ENCODE results near the gene GABRA5. TPM values are rescaled to one million over a fixed set of nuclear protein-coding genes. Genes with fewer than 3 reads are reported as not detected.

The GABRA5 gene
- total and polyA plus RNA-seq, 2 experiments from 2014 or later: 0.22 to 0.29 TPM

DNA sequence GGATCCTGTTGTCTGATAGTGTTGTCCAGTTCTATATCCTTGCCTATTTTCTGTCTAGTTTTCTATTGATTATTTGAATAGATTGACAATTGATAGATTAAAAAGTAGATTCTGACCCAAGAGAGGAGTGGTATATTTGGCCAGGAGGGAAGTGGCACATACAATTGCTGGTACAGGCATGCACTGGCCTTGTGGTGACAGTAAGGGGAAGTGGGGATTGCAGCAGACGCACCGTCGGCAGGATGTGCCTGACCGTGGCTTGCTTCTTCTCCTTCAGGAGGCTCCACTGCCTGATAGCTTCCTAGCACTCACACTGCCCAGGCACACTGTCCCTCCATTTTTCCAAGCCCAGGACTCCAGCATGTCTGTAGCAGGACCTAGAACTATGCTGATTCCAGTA is 114.6 kb downstream of the GABRA5 start:
- 70 to 87% methylated on average over 4 of the region's 4 CpGs for WGBS, 2 experiments (ENCODE audit: low coverage in 1 of 2, low lambda C conversion rate in 2 of 2, missing lambda C conversion rate in 2 of 2)
- no peaks in the 10 kb centered on the region for H3K79me2 ChIP-seq (ENCODE audit: insufficient read depth)

DNA sequence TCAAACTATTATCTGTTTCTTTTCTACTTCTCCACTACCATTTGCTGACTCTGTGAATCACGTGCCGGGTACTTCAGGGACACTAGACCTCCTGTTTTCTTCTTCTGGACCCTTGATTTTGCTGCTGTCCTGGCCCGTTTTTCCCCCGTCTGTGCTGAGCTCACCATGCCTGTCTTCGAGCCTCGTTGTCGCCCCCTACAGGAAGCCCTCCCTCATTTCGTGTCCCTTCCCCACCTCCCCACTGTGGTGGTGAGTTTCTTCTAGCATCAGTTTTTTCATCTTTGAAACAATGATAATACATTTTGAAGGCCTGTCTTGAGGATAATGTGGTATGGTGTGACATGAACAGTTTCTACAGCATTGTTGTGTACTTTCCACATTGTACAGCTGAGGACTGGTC is 117.0 kb downstream of the GABRA5 start:
- Histone ChIP-seq H3K4me1 (ENCODE audit: insufficient read depth) (no peaks in the 10 kb centered on the region), H2AFZ (no peak overlapping the region), H3K36me3 (ENCODE audit: low read depth) (no peaks in the 10 kb centered on the region), H3K27me3 (replicated peaks; ENCODE audit: insufficient read depth) (no peaks in the 10 kb centered on the region), H4K20me1 (ENCODE audit: insufficient read depth) (no peaks in the 10 kb centered on the region), H3K9me2 (ENCODE audit: insufficient read depth) (no peaks in the 10 kb centered on the region), H3K9me3 (ENCODE audit: low read depth) (no peaks in the 10 kb centered on the region), H3K79me2 (ENCODE audit: insufficient read depth) (no peaks in the 10 kb centered on the region), H3K9ac (no peak overlapping the region), H3K4me3 (no peak overlapping the region), H3K27ac (no peak overlapping the region), H3K4me2 (ENCODE audit: unreplicated experiment) (no peak overlapping the region), H3F3A (ENCODE audit: insufficient read depth) (no peaks in the 10 kb centered on the region)
- in situ Hi-C loops (cut with MboI): no loop called here
- WGBS, 2 experiments (ENCODE audit: low coverage in 1 of 2, low lambda C conversion rate in 2 of 2, missing lambda C conversion rate in 2 of 2): 19 to 27% methylated on average over 8 of the region's 8 CpGs
- TF ChIP-seq EZH2 (IDR thresholded peaks at IDR 0.05; ENCODE audit: insufficient read depth, poor library complexity, severe bottlenecking) (no peak), EZH2phosphoT487 (IDR thresholded peaks at IDR 0.05; ENCODE audit: insufficient read depth, low read depth) (no peak)
- no peak for DNase-seq

More for the DNA sequence above, 114.6 kb downstream of the GABRA5 start:
- H3K4me2 ChIP-seq (ENCODE audit: unreplicated experiment): no peak overlapping the region
- no peaks in the 10 kb centered on the region for H3K36me3 ChIP-seq (ENCODE audit: low read depth)
- peaks cover 4% of the 10 kb centered on the region; the same call in 1 of the 2 replicates for H3K27me3 ChIP-seq (replicated peaks; ENCODE audit: insufficient read depth)
- H3K4me1 ChIP-seq (ENCODE audit: insufficient read depth): no peaks in the 10 kb centered on the region
- no peak overlapping the region for H3K27ac ChIP-seq
- in situ Hi-C loops (cut with MboI): no loop called here
- H3K9me3 ChIP-seq (ENCODE audit: low read depth): no peaks in the 10 kb centered on the region
- H3K9ac ChIP-seq: no peak overlapping the region
- no peaks in the 10 kb centered on the region for H4K20me1 ChIP-seq (ENCODE audit: insufficient read depth)
- no peaks in the 10 kb centered on the region for H3F3A ChIP-seq (ENCODE audit: insufficient read depth)
- H2AFZ ChIP-seq: no peak overlapping the region
- no peaks in the 10 kb centered on the region for H3K9me2 ChIP-seq (ENCODE audit: insufficient read depth)
- DNase-seq: no peak
- no peak for TF ChIP-seq EZH2 (IDR thresholded peaks at IDR 0.05; ENCODE audit: insufficient read depth, poor library complexity, severe bottlenecking)
- no peak for TF ChIP-seq EZH2phosphoT487 (IDR thresholded peaks at IDR 0.05; ENCODE audit: insufficient read depth, low read depth)
- no peak overlapping the region for H3K4me3 ChIP-seq

DNA sequence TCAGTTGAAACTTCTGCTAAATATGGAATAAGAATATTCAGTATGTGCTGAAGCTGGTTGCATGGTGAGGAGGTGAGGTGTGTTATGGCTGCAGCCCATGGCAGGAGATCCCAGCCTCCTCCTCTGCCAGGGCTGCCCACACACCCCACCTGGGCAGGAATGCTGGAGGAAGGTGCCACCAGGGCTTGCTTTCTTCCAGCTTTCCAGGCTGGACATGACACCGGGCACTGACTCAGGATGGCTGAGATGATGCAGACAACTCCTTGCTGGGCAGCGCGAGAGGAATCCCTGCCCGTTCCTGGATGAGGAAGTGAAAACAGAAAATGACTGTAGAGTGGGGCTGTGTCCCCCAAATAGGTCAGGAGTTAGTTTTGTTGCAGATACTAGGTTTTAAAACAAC is 118.2 kb downstream of the GABRA5 start:
- no peak overlapping the region for H3K27ac ChIP-seq
- no peaks in the 10 kb centered on the region for H3K9me3 ChIP-seq (ENCODE audit: low read depth)
- in situ Hi-C loops (cut with MboI): no loop called here
- no peaks in the 10 kb centered on the region for H3K36me3 ChIP-seq (ENCODE audit: low read depth)
- H3K79me2 ChIP-seq (ENCODE audit: insufficient read depth): no peaks in the 10 kb centered on the region
- DNase-seq: no peak
- no peaks in the 10 kb centered on the region for H3K4me1 ChIP-seq (ENCODE audit: insufficient read depth)
- H3K27me3 ChIP-seq (replicated peaks; ENCODE audit: insufficient read depth): no peaks in the 10 kb centered on the region
- 53 to 55% methylated on average over 4 of the region's 4 CpGs for WGBS, 2 experiments (ENCODE audit: low coverage in 1 of 2, low lambda C conversion rate in 2 of 2, missing lambda C conversion rate in 2 of 2)
- H3K9me2 ChIP-seq (ENCODE audit: insufficient read depth): no peaks in the 10 kb centered on the region
- H4K20me1 ChIP-seq (ENCODE audit: insufficient read depth): no peaks in the 10 kb centered on the region
- H2AFZ ChIP-seq: no peak overlapping the region
- H3F3A ChIP-seq (ENCODE audit: insufficient read depth): no peaks in the 10 kb centered on the region
- H3K4me2 ChIP-seq (ENCODE audit: unreplicated experiment): no peak overlapping the region
- H3K9ac ChIP-seq: no peak overlapping the region
- TF ChIP-seq EZH2phosphoT487 (IDR thresholded peaks at IDR 0.05; ENCODE audit: insufficient read depth, low read depth) (no peak), EZH2 (IDR thresholded peaks at IDR 0.05; ENCODE audit: insufficient read depth, poor library complexity, severe bottlenecking) (no peak)
- no peak overlapping the region for H3K4me3 ChIP-seq

DNA sequence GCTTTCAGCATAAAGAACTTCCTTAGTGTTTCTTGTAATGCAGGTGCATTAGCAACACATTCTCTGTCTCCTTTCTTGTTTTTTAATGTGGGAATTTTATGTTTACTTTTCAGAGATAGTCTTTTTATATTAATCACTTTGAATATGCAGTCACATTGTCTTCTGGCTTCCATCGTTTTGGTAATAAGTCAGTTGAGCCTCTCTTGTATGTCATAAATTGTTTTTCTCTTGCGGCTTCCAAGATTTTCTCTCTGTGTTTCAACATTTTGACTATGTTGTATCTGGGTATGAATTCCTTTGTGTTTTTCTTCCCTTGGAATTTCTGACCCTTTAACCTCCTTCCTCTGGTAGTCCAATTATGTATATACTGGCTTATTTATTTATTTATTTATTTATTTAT is 129.4 kb downstream of the GABRA5 start:
- Histone ChIP-seq H3K4me1 (ENCODE audit: insufficient read depth) (no peaks in the 10 kb centered on the region), H3K4me3 (no peak overlapping the region), H3K27ac (no peak overlapping the region), H4K20me1 (ENCODE audit: insufficient read depth) (no peaks in the 10 kb centered on the region), H3K9me2 (ENCODE audit: insufficient read depth) (no peaks in the 10 kb centered on the region), H3K4me2 (ENCODE audit: unreplicated experiment) (no peak overlapping the region), H2AFZ (no peak overlapping the region), H3K9me3 (ENCODE audit: low read depth) (no peaks in the 10 kb centered on the region), H3K79me2 (ENCODE audit: insufficient read depth) (no peaks in the 10 kb centered on the region), H3K36me3 (ENCODE audit: low read depth) (no peaks in the 10 kb centered on the region), H3F3A (ENCODE audit: insufficient read depth) (no peaks in the 10 kb centered on the region), H3K9ac (no peak overlapping the region), H3K27me3 (replicated peaks; ENCODE audit: insufficient read depth) (no peaks in the 10 kb centered on the region)
- in situ Hi-C loops (cut with MboI): no loop called here
- DNase-seq: peak; percentile 2
- TF ChIP-seq EZH2phosphoT487 (IDR thresholded peaks at IDR 0.05; ENCODE audit: insufficient read depth, low read depth) (no peak), EZH2 (IDR thresholded peaks at IDR 0.05; ENCODE audit: insufficient read depth, poor library complexity, severe bottlenecking) (no peak)
- WGBS, 2 experiments (ENCODE audit: low coverage in 1 of 2, low lambda C conversion rate in 2 of 2, missing lambda C conversion rate in 2 of 2): 51 to 65% methylated on average over 2 of the region's 2 CpGs

Other genes with a start within 250 kb of the GABRA5 start
- gene GABRB3, start 94.0 kb upstream of the GABRA5 start, total RNA-seq (2014; rRNA removed; shearing (Covaris generic)): not detected in 2 replicates
- 0.04 and 0.15 TPM in 2 replicates for gene GABRB3, start 94.0 kb upstream of the GABRA5 start, polyA plus RNA-seq (2016; fragmentation: Nextera tagmentation; extraction: Ambion mirVana)
- not detected in 2 replicates for gene GABRG3, start 104.1 kb downstream of the GABRA5 start, total RNA-seq (2014; rRNA removed; shearing (Covaris generic))
- gene GABRG3, start 104.1 kb downstream of the GABRA5 start, polyA plus RNA-seq (2016; fragmentation: Nextera tagmentation; extraction: Ambion mirVana): not detected in 2 replicates

Measured in GM23248 (cell line).